Bronchial epithelial cell (primary cell): ENCODE data around the gene ORAI3. TPM values are rescaled to one million over a fixed set of nuclear protein-coding genes. Genes with fewer than 3 reads are reported as not detected.

Source experiments
- DNase-seq: peaks from one replicate; pipeline ENCODE4 v3.0.0-alpha.2; 2010; ENCODE audit warnings: low read depth
- FAIRE-seq: peaks from 2 replicates; lab custom pipeline; 2011; peaks lifted over from hg19 to GRCh38; lab: Jason Lieb, UNC
- H3K27me3 ChIP-seq: 2 replicates; pipeline ENCODE4 v1.5.1; 2011; ENCODE audit warnings: low read length; ENCODE audit not compliant: control insufficient read depth, insufficient read depth
- H3K36me3 ChIP-seq: 2 replicates; pipeline ENCODE4 v1.5.1; 2011; ENCODE audit warnings: low read length; ENCODE audit not compliant: control insufficient read depth, insufficient read depth
- H3K4me3 ChIP-seq: 2 replicates; pipeline ENCODE4 v1.5.1; 2011; ENCODE audit warnings: mild to moderate bottlenecking, low read depth, low read length, control low read depth
- CTCF ChIP-seq: IDR thresholded peaks from 2 replicates; pipeline ENCODE4 v1.5.1; 2011; ENCODE audit warnings: mild to moderate bottlenecking, moderate library complexity, low read length, control low read depth, inconsistent platforms; ENCODE audit not compliant: insufficient read depth, severe bottlenecking
- total RNA-seq: library from RNA; depleted of rRNA; stranded (reverse); fragments of >200 nt; gene quantifications from 2 replicates; pipeline ENCODE4 v1.2.1, GENCODE V29; 2014

ORAI3 gene
- total RNA-seq, 1 donor from 2014 or later: 16.6 TPM

- DNase-seq: no peak
- Histone ChIP-seq H3K36me3 (no peaks in the 10 kb centered on the region), H3K4me3 (no peak overlapping the region), H3K27me3 (no peaks in the 10 kb centered on the region)
- no peak for TF ChIP-seq CTCF
- FAIRE-seq: no peak
These were observed 54.0 kb downstream of the ORAI3 start for GRCh38 chr16:31002862-31003341.

- no peak for TF ChIP-seq CTCF
- Histone ChIP-seq H3K36me3 (no peaks in the 10 kb centered on the region), H3K4me3 (no peak overlapping the region), H3K27me3 (no peaks in the 10 kb centered on the region)
- DNase-seq (no peak), FAIRE-seq (no peak)
These were observed 54.9 kb downstream of the ORAI3 start for GRCh38 chr16:31003744-31004143.

Other genes with a start within 250 kb of the ORAI3 start
- gene SRCAP, start 249.9 kb upstream of the ORAI3 start, total RNA-seq: 10.0 and 13.7 TPM in 2 replicates
- gene PHKG2, start 200.6 kb upstream of the ORAI3 start, total RNA-seq: 10.6 and 14.2 TPM in 2 replicates
- 0.26 and 1.1 TPM in 2 replicates for gene CFAP119, start 187.0 kb upstream of the ORAI3 start, total RNA-seq
- gene RNF40, start 186.7 kb upstream of the ORAI3 start, total RNA-seq: 38.7 and 44.5 TPM in 2 replicates
- gene ZNF629, start 161.9 kb upstream of the ORAI3 start, total RNA-seq: 4.2 and 5.0 TPM in 2 replicates
- 24.7 and 50.1 TPM in 2 replicates for gene BCL7C, start 55.0 kb upstream of the ORAI3 start, total RNA-seq
- gene CTF1, start 52.5 kb upstream of the ORAI3 start, total RNA-seq: 0.26 and 0.38 TPM in 2 replicates
- 7.9 and 10.0 TPM in 2 replicates for gene FBXL19, start 25.5 kb upstream of the ORAI3 start, total RNA-seq
- gene SETD1A, start 8.7 kb downstream of the ORAI3 start, total RNA-seq: 1.3 TPM in 2 replicates
- gene HSD3B7, start 36.1 kb downstream of the ORAI3 start, total RNA-seq: 5.1 and 8.2 TPM in 2 replicates
- gene STX1B, start 61.6 kb downstream of the ORAI3 start, total RNA-seq: under 0.01 TPM in 1 of 2 replicates, not detected in the other
- gene STX4, start 84.5 kb downstream of the ORAI3 start, total RNA-seq: 14.7 and 18.7 TPM in 2 replicates
- gene ZNF668, start 125.2 kb downstream of the ORAI3 start, total RNA-seq: 6.5 and 8.2 TPM in 2 replicates
- 6.3 and 10.0 TPM in 2 replicates for gene ZNF646, start 125.4 kb downstream of the ORAI3 start, total RNA-seq
- gene PRSS53, start 139.9 kb downstream of the ORAI3 start, total RNA-seq: 0.90 and 1.1 TPM in 2 replicates
- 29.2 and 32.6 TPM in 2 replicates for gene VKORC1, start 145.7 kb downstream of the ORAI3 start, total RNA-seq
- gene BCKDK, start 159.3 kb downstream of the ORAI3 start, total RNA-seq: 7.4 and 7.9 TPM in 2 replicates
- gene KAT8, start 168.6 kb downstream of the ORAI3 start, total RNA-seq: 34.1 and 54.5 TPM in 2 replicates
- 15.0 and 31.0 TPM in 2 replicates for gene PRSS8, start 186.7 kb downstream of the ORAI3 start, total RNA-seq
- 0.26 and 1.3 TPM in 2 replicates for gene PRSS36, start 201.0 kb downstream of the ORAI3 start, total RNA-seq
- 24.2 and 25.0 TPM in 2 replicates for gene FUS, start 231.1 kb downstream of the ORAI3 start, total RNA-seq